ENCODE measurements around the gene TMEM91. TPM values are rescaled to one million over a fixed set of nuclear protein-coding genes. Genes with fewer than 3 reads are reported as not detected.

Gene TMEM91
- total and polyA plus RNA-seq, 9 of the 15 experiments (the other 6 are each of a cell fraction or from before 2014, with no cell fraction given) = 1.2 to 5.2 (median 2.7) TPM

- TF ChIP-seq CEBPG (CRISPR knock-in tag; IDR thresholded peaks at IDR 0.05) (no peak), CEBPG (tag; conservative IDR thresholded peaks at IDR 0.05 in 1 of 2, IDR thresholded peaks at IDR 0.05 in 1 of 2) (no peak), PHF20 (IDR thresholded peaks at IDR 0.05; ENCODE audit: partially characterized antibody) (no peak), TARDBP (IDR thresholded peaks at IDR 0.05) (no peak), CBX3 (IDR thresholded peaks at IDR 0.05; ENCODE audit: borderline replicate concordance in 1 of 2, low read length in 2 of 2) (no peak), SRSF9 (IDR thresholded peaks at IDR 0.05; ENCODE audit: borderline replicate concordance, low read depth, low read length) (no peak), HMGN3 (IDR thresholded peaks at IDR 0.05; ENCODE audit: borderline replicate concordance, extremely low read depth, insufficient read length, low read depth, low read length) (no peak), HNRNPUL1 (IDR thresholded peaks at IDR 0.05; ENCODE audit: low read length) (no peak), HNRNPH1 (optimal IDR thresholded peaks at IDR 0.05; ENCODE audit: low read depth, low read length) (no peak)
- TF ChIP-seq, protein P1, sequence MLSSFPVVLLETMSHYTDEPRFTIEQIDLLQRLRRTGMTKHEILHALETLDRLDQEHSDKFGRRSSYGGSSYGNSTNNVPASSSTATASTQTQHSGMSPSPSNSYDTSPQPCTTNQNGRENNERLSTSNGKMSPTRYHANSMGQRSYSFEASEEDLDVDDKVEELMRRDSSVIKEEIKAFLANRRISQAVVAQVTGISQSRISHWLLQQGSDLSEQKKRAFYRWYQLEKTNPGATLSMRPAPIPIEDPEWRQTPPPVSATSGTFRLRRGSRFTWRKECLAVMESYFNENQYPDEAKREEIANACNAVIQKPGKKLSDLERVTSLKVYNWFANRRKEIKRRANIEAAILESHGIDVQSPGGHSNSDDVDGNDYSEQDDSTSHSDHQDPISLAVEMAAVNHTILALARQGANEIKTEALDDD (IDR thresholded peaks at IDR 0.05) = no peak
- TF ChIP-seq, protein P2, sequence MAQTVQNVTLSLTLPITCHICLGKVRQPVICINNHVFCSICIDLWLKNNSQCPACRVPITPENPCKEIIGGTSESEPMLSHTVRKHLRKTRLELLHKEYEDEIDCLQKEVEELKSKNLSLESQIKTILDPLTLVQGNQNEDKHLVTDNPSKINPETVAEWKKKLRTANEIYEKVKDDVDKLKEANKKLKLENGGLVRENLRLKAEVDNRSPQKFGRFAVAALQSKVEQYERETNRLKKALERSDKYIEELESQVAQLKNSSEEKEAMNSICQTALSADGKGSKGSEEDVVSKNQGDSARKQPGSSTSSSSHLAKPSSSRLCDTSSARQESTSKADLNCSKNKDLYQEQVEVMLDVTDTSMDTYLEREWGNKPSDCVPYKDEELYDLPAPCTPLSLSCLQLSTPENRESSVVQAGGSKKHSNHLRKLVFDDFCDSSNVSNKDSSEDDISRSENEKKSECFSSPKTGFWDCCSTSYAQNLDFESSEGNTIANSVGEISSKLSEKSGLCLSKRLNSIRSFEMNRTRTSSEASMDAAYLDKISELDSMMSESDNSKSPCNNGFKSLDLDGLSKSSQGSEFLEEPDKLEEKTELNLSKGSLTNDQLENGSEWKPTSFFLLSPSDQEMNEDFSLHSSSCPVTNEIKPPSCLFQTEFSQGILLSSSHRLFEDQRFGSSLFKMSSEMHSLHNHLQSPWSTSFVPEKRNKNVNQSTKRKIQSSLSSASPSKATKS (CRISPR knock-in tag; IDR thresholded peaks at IDR 0.05) = no peak
- TF ChIP-seq, protein P3, sequence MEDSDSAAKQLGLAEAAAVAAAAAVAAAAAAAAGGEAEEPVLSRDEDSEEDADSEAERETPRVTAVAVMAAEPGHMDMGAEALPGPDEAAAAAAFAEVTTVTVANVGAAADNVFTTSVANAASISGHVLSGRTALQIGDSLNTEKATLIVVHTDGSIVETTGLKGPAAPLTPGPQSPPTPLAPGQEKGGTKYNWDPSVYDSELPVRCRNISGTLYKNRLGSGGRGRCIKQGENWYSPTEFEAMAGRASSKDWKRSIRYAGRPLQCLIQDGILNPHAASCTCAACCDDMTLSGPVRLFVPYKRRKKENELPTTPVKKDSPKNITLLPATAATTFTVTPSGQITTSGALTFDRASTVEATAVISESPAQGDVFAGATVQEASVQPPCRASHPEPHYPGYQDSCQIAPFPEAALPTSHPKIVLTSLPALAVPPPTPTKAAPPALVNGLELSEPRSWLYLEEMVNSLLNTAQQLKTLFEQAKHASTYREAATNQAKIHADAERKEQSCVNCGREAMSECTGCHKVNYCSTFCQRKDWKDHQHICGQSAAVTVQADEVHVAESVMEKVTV (CRISPR knock-in tag; IDR thresholded peaks at IDR 0.05) = 0 out of 2 replicates have a peak, but pooled peaks have one; percentile 20
Measured at GRCh38 chr19:41431426-41432386, 55.4 kb downstream of the TMEM91 start (continued).

Data from K562 (cell line).